ENCODE measurements around the gene LRRC3C.

LRRC3C gene

DNA sequence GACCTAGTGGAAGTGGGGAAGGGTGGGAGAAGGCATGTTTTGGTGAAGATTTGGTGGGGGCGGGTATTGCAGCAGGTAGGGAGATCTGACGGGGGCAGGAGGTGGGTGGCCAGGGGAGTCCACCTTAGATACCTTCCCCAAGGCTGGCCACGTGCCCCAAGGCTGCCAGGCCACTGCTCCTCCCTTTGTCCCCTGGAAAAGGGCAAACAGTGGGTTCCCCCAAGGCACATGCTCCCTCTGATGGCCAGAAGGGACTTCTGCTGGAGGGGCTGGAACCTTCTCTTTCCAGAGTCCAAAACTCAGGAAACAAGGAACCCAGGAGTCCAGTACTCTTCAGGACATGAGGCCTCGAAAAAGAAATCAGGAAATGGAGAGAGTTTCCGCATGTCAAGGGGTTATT, 46.9 kb downstream of the LRRC3C start:
- no peak for DNase-seq (ENCODE audit: low read depth, low spot score)

DNA sequence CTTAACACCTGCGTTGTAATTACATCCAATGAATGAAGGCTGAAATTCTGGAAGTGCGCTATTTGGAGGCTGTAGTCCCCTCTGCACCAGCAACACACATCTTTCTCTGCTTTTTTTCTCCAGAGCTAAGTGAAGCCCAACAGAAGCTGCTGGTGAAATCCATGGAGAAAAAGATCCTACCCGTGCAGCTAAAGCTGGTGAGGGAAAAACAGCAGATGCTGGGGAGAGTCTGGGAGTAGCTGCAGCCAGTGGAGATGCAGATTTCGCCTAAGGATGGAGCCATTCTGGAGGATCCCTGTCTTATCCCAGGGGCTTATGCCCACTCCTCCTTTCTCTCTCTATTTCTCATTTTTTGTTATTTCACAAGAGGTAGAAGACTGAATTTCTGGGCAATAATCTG, 48.3 kb downstream of the LRRC3C start:
- no peak for DNase-seq (ENCODE audit: low read depth, low spot score)

DNA sequence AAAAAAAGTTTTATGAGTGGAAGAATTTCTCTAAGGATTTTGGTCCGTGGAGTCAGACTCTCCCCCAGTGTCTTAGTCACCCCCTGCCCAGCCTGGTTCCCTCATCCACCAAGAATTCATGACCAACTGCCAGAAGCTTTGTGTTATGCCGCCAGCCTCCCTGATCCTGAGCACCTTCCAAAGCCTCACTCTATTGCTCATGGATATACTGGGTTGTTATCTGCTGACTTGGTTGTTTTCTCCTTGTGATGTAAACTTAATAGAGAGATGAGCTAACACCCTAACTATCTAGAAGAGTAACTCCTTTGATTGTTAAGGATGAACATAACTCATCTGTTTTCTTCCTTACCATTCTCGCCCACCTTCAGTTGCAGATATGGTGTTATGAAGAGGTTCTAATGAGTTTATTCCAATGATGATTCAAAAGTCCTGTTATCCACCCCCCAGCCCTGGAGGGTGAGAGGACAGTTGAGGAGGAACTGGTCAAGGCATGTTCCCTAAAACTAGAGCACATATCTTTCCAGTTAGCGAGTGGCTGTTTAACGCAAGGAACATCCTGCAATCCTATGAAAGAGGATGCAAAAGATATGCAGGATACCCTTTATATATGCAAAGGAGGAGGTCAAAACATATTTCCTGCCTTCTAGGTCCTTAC, 51.6 kb downstream of the LRRC3C start:
- DNase-seq (ENCODE audit: low read depth, low spot score), result peak; percentile 92

DNA sequence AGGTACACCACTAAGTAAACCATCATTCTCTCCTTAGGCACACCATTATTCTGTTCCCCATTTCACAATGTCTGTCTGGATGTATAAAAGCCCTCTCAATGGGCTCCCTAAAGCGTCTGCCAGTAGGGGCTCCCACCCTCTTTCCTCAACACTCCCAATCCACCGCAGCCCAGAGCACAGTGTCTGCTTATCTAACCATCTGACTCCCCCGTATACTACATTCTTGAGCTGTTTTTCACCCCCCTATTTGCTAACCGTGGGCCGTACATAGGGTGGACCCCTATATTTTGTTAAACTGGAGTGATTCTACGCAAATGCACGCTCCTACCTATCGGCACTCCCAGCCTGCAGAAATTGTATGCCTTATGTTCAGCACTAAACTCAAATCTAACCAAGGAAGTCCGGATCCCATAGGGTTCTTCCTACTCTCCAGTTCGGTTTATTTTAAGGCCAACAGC, 52.4 kb downstream of the LRRC3C start:
- DNase-seq (ENCODE audit: low read depth, low spot score), result no peak

DNA sequence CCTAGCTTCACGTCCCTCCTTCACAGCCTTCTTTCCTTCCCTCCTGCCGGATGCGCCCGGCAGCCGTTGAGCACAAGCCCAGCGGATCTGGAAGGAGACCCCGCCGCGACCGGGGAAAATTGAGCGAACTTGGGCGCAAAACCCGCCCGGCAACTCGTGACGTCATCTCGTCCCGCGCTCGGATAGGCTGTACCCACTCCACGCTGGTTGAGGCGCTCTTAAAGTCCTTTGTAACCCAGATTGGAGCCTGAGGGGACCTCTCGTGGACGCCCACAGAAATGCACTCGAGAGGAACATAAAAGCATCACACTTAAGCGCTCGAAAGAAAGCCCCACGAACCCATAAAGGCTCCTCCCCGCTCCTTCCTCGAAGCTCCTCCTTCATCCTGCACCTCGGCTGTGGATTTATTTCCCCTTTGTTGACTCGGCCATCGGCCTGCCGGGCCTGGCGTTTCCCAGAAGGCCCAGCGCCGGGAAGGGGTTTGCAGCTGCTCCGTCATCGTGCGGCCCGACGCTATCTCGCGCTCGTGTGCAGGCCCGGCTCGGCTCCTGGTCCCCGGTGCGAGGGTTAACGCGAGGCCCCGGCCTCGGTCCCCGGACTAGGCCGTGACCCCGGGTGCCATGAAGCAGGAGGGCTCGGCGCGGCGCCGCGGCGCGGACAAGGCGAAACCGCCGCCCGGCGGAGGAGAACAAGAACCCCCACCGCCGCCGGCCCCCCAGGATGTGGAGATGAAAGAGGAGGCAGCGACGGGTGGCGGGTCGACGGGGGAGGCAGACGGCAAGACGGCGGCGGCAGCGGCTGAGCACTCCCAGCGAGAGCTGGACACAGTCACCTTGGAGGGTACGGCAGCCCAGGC, 53.0 kb downstream of the LRRC3C start, which contains the start of gene PSMD3:
TSS of gene PSMD3 (plus strand) at position 457 of the 856 bp plus-strand sequence. CDS start at position 621, 164 bp downstream.
- DNase-seq (ENCODE audit: low read depth, low spot score), result peak; percentile 100

DNA sequence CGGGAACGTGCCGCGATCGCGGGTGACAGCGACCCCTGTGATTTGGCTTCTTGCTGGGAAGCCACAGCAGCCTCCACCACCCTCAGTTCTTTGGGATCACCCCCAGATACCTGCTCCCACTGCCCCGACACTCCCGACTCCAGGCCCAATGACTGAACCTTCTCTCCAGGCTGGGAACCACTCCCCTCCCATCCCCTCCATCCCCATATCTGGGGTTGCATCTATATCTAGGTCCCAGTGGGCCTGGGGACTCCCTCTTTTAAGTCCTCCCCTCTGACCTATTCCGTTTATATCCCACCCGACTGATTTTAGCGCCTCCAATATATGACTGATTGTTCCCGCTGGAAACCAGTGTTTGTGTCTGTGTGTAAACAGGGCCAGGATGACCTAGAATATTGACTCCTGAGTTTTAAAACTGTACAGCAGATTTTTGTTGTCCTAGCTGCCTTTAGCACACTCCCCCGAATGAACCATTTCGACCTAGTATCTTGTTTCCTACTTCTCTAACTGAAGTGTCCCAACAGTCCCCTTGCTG, 53.7 kb downstream of the LRRC3C start:
- DNase-seq (ENCODE audit: low read depth, low spot score), result no peak

DNA sequence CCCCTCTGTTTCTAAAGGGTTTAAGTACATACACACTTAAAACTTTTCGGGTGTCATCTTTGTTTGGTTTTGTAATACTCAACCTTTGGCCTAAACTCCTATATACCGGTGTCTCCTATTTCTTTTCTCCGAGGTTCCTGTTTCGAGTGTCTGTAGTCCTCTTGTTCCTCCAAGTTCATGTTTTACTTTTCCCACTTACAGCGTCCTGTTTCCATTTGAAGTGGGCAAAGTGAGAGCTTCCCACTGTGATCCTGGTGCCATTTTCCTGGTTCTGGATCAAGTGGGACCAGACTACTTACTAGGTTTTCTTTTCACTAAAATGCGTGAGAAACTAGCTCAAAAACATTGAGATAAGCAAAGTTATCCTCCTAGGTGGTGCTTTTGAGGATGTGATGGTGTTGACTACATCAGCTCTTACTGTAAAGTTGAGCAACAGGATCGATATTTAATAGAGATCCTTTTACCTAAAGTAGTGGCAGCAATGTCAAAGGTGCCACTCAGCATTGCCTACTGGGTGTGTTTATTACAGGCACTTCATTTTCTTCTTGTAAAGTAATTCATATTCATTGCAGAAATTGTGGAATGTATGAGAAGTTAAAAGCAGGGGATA, 54.3 kb downstream of the LRRC3C start:
- no peak for DNase-seq (ENCODE audit: low read depth, low spot score)

DNA sequence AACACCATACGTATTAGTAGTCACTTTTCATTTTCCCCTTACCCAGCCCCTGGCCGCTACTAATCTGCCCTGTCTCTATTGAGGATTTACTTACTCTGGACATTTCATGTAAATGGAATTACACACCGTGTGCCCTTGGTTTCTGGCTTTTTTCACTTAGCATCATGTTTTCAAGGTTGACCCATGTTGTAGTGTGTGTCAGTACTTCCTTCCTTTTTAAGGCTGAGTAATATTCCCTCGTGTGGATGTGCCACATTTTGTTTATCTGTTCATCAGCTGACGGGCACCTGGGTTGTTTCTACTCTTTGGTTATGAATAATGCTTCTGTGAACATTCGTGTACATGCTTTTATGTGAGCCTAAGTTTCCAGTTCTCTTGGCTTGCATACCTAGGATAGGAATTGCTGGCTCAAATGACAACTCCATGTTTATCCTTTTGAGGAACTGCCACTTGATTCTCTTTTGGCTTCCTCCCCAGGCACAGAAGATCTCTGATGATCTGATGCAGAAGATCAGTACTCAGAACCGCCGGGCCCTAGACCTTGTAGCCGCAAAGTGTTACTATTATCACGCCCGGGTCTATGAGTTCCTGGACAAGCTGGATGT, 60.8 kb downstream of the LRRC3C start:
- DNase-seq (ENCODE audit: low read depth, low spot score), result no peak

DNA sequence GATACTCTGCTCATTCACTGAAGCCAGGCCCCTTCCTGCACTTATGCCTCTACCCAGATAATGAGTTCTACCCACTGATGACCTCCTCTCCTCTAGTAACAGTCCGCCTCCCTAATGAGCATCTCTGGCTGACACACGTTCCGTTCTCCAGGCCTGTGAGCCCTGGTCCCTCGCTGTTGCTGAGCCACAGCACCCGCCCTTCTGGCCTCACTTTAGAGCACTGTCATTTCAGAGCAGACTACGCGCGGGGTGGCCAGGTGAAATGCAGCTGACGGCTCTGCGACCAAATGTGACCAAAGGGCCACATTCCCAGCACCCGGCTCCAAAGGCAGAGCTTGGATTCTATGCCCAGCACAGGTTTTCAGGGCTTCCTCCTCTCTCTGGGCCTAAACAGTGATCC, 66.9 kb downstream of the LRRC3C start:
- no peak for DNase-seq (ENCODE audit: low read depth, low spot score)

All from astrocyte of the hippocampus (primary cell).